OCI-LY7 (cell line): Measurements from ENCODE around the gene ABCB8. TPM values are rescaled to one million over a fixed set of nuclear protein-coding genes. Genes with fewer than 3 reads are reported as not detected.
A peak's percentile ranks its signal among the peaks of the same experiment; 100 is the strongest.
"Not testable (repeated sequence)": the region's sequence is repeated elsewhere in the genome, so short reads cannot be mapped to it uniquely, and the experiment has no call there.

ENCODE experiments used
- BruUV-seq: library from RNA; stranded (reverse); fragments of 400-500 nt; replicated peaks from 2 replicates; lab custom pipeline; 2021; lab: Mats Ljungman, UMichigan
- CTCF ChIA-PET: fragments of 300-600 bp; sonication (Branson Sonifier 250); formaldehyde crosslinking; loops from one replicate; lab custom pipeline; 2022; ENCODE audit warnings: antibody characterized with exemption; ENCODE audit not compliant: unreplicated experiment; lab: Charles Lee
- POLR2A ChIA-PET: fragments of 300-600 bp; sonication (Branson Sonifier 250); formaldehyde crosslinking; loops from one replicate; lab custom pipeline; 2022; ENCODE audit warnings: antibody characterized with exemption; lab: Charles Lee
- DNase-seq: peaks from one replicate; pipeline ENCODE4 v3.0.0-alpha.2; 2015; ENCODE audit warnings: low spot score
- H2AFZ ChIP-seq: fragments of 200-600 bp; sonication (generic), shearing (Covaris generic); 2 replicates; pipeline ENCODE4 v1.6.1; 2014; ENCODE audit warnings: mild to moderate bottlenecking, antibody characterized with exemption, low read length, moderate library complexity
- H3K27ac ChIP-seq: fragments of 200-600 bp; sonication (generic); 2 replicates; pipeline ENCODE4 v1.5.1; 2014; ENCODE audit warnings: mixed run types, low read depth, mild to moderate bottlenecking, moderate library complexity, low read length, inconsistent platforms; ENCODE audit not compliant: poor library complexity, severe bottlenecking
- H3K36me3 ChIP-seq: fragments of 200-600 bp; sonication (generic); 2 replicates; pipeline ENCODE4 v1.6.1; 2014; ENCODE audit warnings: mild to moderate bottlenecking, antibody characterized with exemption, low read length, moderate library complexity, mixed read lengths; ENCODE audit not compliant: insufficient read depth
- H3K4me1 ChIP-seq: fragments of 200-600 bp; sonication (generic); 2 replicates; pipeline ENCODE4 v1.5.1; 2014; ENCODE audit warnings: mild to moderate bottlenecking, low read length; ENCODE audit not compliant: insufficient read depth, poor library complexity, severe bottlenecking
- H3K4me2 ChIP-seq: fragments of 200-600 bp; sonication (generic); 2 replicates; pipeline ENCODE4 v1.6.1; 2014; ENCODE audit warnings: mild to moderate bottlenecking, low read length
- H3K4me3 ChIP-seq: fragments of 200-600 bp; sonication (generic); 2 replicates; pipeline ENCODE4 v1.5.1; 2014; ENCODE audit warnings: mild to moderate bottlenecking, low read depth, low read length; ENCODE audit not compliant: poor library complexity, severe bottlenecking
- H3K79me2 ChIP-seq: fragments of 200-600 bp; sonication (generic); 2 replicates; pipeline ENCODE4 v1.6.1; 2016; ENCODE audit warnings: low read depth, mild to moderate bottlenecking, low read length, moderate library complexity, mixed read lengths; ENCODE audit not compliant: insufficient read depth
- H3K9me2 ChIP-seq: fragments of 200-600 bp; sonication (generic); 2 replicates; pipeline ENCODE4 v1.6.1; 2016; ENCODE audit warnings: mild to moderate bottlenecking, low read length, mixed read lengths; ENCODE audit not compliant: insufficient read depth
- H3K9me3 ChIP-seq: fragments of 200-600 bp; sonication (generic); 2 replicates; pipeline ENCODE4 v1.6.1; 2014; ENCODE audit warnings: mild to moderate bottlenecking, mixed run types, low read length, mixed read lengths
- H4K20me1 ChIP-seq: fragments of 200-600 bp; sonication (generic); 2 replicates; pipeline ENCODE4 v1.6.1; 2014; ENCODE audit warnings: mild to moderate bottlenecking, antibody characterized with exemption, low read length, moderate library complexity, mixed read lengths; ENCODE audit not compliant: insufficient read depth
- CTCF ChIP-seq: fragments of 200-600 bp; sonication (generic); conservative IDR thresholded peaks from 2 replicates; pipeline ENCODE4 v1.5.1; 2014; ENCODE audit warnings: mild to moderate bottlenecking, antibody characterized with exemption, low read length, moderate library complexity, mixed read lengths
- EZH2phosphoT487 ChIP-seq: fragments of 200-600 bp; sonication (generic); IDR thresholded peaks from 2 replicates; pipeline ENCODE4 v1.6.1; 2018; ENCODE audit warnings: low read depth, borderline replicate concordance, mild to moderate bottlenecking, mixed run types, antibody characterized with exemption, low read length, moderate library complexity, mixed read lengths
- intact Hi-C: fragments of 100-400 bp; cut with micrococcal nuclease; formaldehyde crosslinking; loops from one replicate; pipeline ENCODE4 v1.10.0; 2022; ENCODE audit not compliant: unreplicated experiment
- total RNA-seq, 2 experiments: library from RNA; depleted of rRNA in 1 of 2; stranded (reverse); fragments of >200 nt in 1 of 2; shearing (Covaris generic) in 1 of 2; gene quantifications; 2 replicates each; pipeline ENCODE4 v1.2.3, GENCODE V29; 2014 to 2022

ABCB8 gene
- total RNA-seq, 2 experiments from 2014 or later = 32.0 to 64.7 TPM

GRCh38 chr7:151025924-151026671, 2.2 kb upstream of the ABCB8 start:
- Histone ChIP-seq H3K4me2 (no peak overlapping the region), H3K4me3 (no peak overlapping the region), H3K27ac (no peak overlapping the region), H3K9me2 (no peaks in the 10 kb centered on the region), H3K9me3 (no peaks in the 10 kb centered on the region), H4K20me1 (0 out of 2 replicates have a peak, but pooled peaks cover 3% of the 10 kb centered on the region), H2AFZ (no peak overlapping the region), H3K4me1 (peaks cover 23% of the 10 kb centered on the region), H3K36me3 (no peaks in the 10 kb centered on the region), H3K79me2 (peaks cover 14% of the 10 kb centered on the region; the same call in 1 of the 2 replicates)
- TF ChIP-seq EZH2phosphoT487 = no peak
- TF ChIP-seq CTCF = no peak
- intact Hi-C loops = no loop called here
- ChIA-PET POLR2A (interaction anchor here (0.5 to 0.7 kb wide), 2 partner anchors 16 to 32 kb away, joined by 3 read pairs; no protein-coding TSS in a partner anchor), CTCF (interaction anchor here (0.8 to 1.1 kb wide), 2 partner anchors 10 to 15 kb away, joined by 3 to 7 read pairs; no protein-coding TSS in a partner anchor)
- BruUV-seq = no TSS peak
- no peak for DNase-seq

DNA sequence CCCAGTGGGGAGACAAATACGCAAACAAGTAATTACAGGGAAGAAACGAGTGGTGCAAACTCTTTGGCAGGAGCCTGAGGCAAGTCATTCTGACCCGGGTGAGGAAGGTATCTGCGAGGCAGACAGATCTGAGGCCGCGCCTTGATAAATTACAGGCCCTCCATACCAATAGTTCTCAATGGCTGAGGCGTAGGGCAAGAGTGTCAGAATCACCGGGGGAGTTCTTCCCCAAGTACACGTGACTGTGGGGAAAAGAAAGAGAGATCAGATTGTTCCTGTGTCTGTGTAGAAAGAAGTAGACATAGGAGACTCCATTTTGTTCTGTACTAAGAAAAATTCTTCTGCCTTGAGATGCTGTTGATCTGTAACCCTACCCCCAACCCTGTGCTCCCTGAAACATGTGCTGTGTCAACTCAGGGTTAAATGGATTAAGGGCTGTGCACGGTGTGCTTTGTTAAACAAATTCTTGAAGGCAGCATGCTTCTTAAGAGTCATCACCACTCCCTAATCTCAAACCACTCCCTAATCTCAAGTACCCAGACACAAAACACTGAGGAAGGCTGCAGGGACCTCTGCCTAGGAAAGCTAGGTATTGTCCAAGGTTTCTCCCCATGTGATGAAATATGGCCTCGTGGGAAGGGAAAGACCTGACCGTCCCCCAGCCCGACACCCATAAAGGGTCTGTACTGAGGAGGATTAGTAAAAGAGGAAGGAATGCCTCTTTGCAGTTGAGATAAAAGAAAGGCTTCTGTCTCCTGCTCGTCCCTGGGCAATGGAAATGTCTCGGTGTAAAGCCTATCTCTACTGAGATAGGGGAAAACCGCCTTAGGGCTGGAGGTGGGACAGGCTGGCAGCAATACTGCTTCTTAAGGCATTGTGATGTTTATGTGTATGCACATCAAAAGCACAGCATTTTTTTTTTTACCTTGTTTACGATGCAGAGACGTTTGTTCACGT, 1.2 kb upstream of the ABCB8 start:
- Histone ChIP-seq H3K4me2 (peak overlapping the region; percentile 82), H3K79me2 (peaks cover 14% of the 10 kb centered on the region; the same call in 1 of the 2 replicates), H3K4me1 (peaks cover 23% of the 10 kb centered on the region), H3K4me3 (peak overlapping the region; percentile 80), H2AFZ (peak overlapping the region; percentile 80; the same call in 1 of the 2 replicates)
- H4K20me1 ChIP-seq, H3K27ac ChIP-seq, DNase-seq, POLR2A ChIA-PET, H3K9me2 ChIP-seq, intact Hi-C loops, BruUV-seq, H3K36me3 ChIP-seq, H3K9me3 ChIP-seq: not testable (repeated sequence)
- CTCF ChIA-PET = interaction anchor here (0.8 kb wide), 1 partner anchor 11 kb away, joined by 7 read pairs; no protein-coding TSS in a partner anchor

DNA sequence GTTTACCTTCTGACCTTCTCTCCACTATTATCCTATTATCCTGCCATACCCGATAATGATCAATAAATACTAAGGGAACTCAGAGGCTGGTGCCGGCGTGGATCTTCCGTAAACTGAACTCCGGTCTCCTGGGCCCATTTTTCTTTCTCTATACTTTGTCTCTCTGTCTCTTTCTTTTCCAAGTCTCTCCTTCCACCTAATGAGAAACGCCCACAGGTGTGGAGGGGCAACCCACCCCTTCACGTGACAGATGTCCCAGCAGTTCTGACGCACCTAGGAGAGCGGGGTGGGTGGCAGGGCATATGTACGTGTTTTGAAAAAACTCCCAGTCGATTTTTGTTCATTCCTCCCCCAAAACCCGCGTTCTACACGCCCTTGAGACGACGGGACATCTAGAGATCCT, 521 bp upstream of the ABCB8 start:
- peak overlapping the region; percentile 80 for H2AFZ ChIP-seq
- H3K27ac ChIP-seq, BruUV-seq, H3K9me2 ChIP-seq, DNase-seq, H4K20me1 ChIP-seq, H3K9me3 ChIP-seq, H3K36me3 ChIP-seq: not testable (repeated sequence)
- ChIA-PET POLR2A (interaction anchor here (0.7 to 1.3 kb wide), 6 partner anchors 8 to 134 kb away, joined by 3 to 6 read pairs (median 3); no protein-coding TSS in a partner anchor), CTCF (interaction anchor here (0.7 kb wide), 1 partner anchor 594 kb away, joined by 3 read pairs; no protein-coding TSS in a partner anchor)
- H3K79me2 ChIP-seq = peaks cover 14% of the 10 kb centered on the region; the same call in 1 of the 2 replicates
- peak overlapping the region; percentile 82 for H3K4me2 ChIP-seq
- intact Hi-C loops = loop anchor here (1.0 to 2.0 kb wide), 3 partner anchors 31 to 53 kb away; partner anchors contain the start of gene FASTK
- H3K4me1 ChIP-seq = peaks cover 23% of the 10 kb centered on the region
- H3K4me3 ChIP-seq = peak overlapping the region; percentile 80
